ENCODE results near the gene FAM81A. TPM values are rescaled to one million over a fixed set of nuclear protein-coding genes. Genes with fewer than 3 reads are reported as not detected.

Gene FAM81A
- polyA plus RNA-seq, 1 donor from 2014 or later = 5.0 TPM

DNA sequence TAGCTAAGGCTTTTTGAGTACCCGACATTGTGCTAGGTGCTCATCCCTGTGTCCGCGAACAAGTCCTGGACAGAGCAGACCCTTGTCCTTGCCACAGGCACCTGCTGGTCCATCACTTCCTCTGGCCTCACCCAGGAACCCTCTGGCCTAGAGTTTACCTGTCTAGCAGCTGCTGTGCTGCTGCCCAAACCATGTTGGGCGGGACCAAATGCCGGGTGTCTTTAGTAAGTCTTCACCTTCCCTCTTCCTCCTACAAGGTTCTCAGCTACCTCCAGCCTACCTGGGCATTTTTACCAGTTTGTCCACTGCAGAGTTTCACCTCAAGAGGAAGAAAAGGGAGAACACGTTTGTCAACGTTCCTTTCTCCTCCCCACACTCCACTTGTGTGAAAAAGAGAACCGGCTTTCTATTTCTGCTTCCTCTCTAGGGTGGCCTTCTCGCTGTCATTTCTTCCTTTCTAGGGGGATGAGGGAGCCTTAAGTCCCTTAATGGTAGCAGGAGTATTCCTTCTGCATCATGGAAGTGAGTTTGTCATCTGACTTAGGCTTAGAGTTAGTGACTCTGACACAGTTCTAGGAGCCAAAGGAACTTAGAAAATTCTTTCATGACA is 93.2 kb downstream of the FAM81A start:
- Histone ChIP-seq H4K20me1 (ENCODE audit: insufficient read depth) (no peaks in the 10 kb centered on the region), H3K27ac (ENCODE audit: low read length) (no peak overlapping the region), H3K4me3 (ENCODE audit: low read length) (no peak overlapping the region), H2AFZ (ENCODE audit: low read depth, low read length) (no peak overlapping the region), H3K9me3 (ENCODE audit: low read length) (no peaks in the 10 kb centered on the region), H3K4me2 (ENCODE audit: low read length) (no peak overlapping the region), H3K27me3 (ENCODE audit: insufficient read depth, low read depth, low read length) (no peaks in the 10 kb centered on the region), H3F3A (ENCODE audit: insufficient read depth, low read length, poor library complexity, severe bottlenecking) (no peaks in the 10 kb centered on the region), H3K9ac (ENCODE audit: low read length) (no peak overlapping the region), H3K9me2 (ENCODE audit: insufficient read depth, low read length) (no peaks in the 10 kb centered on the region), H3K79me2 (replicated peaks; ENCODE audit: insufficient read depth, low read length) (no peaks in the 10 kb centered on the region), H3K36me3 (ENCODE audit: insufficient read depth, low read length) (no peaks in the 10 kb centered on the region)
- no peak for TF ChIP-seq RAD21 (conservative IDR thresholded peaks at IDR 0.05)
- no peak for TF ChIP-seq POLR2AphosphoS5 (IDR thresholded peaks at IDR 0.05)
- TF ChIP-seq TAF1 (IDR thresholded peaks at IDR 0.05; ENCODE audit: low read depth) = no peak
- TF ChIP-seq SMC3 (conservative IDR thresholded peaks at IDR 0.05; ENCODE audit: poor library complexity) = no peak
- TF ChIP-seq EP300 (conservative IDR thresholded peaks at IDR 0.05; ENCODE audit: poor library complexity, severe bottlenecking) = no peak
- TF ChIP-seq EZH2 (IDR thresholded peaks at IDR 0.05; ENCODE audit: borderline replicate concordance, insufficient read depth, low read length, poor library complexity, severe bottlenecking) = no peak
- no peak for TF ChIP-seq MXI1 (conservative IDR thresholded peaks at IDR 0.05; ENCODE audit: poor library complexity, severe bottlenecking)
- TF ChIP-seq CTCF (IDR thresholded peaks at IDR 0.05; ENCODE audit: poor library complexity, severe bottlenecking) = no peak
- no peak for TF ChIP-seq REST (IDR thresholded peaks at IDR 0.05; ENCODE audit: borderline replicate concordance)

DNA sequence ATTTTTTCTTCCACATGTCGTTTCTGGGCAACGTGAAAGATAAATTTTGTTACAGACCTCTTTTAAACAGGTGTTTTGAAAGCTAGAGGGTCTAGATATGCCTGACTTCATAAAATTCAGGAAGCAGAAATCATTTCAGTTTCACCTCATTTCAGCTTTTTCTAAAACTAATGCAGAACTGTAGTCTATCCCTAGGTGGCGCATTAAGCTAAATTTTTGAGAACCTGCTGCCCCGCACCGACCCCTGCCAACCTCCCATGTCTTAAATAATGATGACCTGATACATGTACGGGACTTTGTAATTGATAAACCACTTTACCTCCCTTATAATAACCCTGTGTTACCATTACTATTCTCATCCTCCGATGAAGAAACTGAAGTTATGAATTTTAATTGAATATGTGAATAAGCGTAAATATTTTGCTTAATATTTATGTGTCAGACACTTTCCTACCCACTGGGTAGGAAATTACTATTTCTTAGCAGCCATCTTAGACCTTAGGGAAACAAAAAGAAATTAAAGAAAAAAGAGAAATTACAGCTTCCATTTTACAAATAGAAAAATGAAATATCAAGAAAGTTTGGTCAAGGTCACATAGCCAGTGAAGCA is 94.9 kb downstream of the FAM81A start:
- no peak overlapping the region for H3K9ac ChIP-seq (ENCODE audit: low read length)
- no peaks in the 10 kb centered on the region for H3K36me3 ChIP-seq (ENCODE audit: insufficient read depth, low read length)
- no peaks in the 10 kb centered on the region for H3K79me2 ChIP-seq (replicated peaks; ENCODE audit: insufficient read depth, low read length)
- H2AFZ ChIP-seq (ENCODE audit: low read depth, low read length) = no peak overlapping the region
- H3K9me3 ChIP-seq (ENCODE audit: low read length) = no peaks in the 10 kb centered on the region
- no peaks in the 10 kb centered on the region for H4K20me1 ChIP-seq (ENCODE audit: insufficient read depth)
- no peak overlapping the region for H3K27ac ChIP-seq (ENCODE audit: low read length)
- no peaks in the 10 kb centered on the region for H3F3A ChIP-seq (ENCODE audit: insufficient read depth, low read length, poor library complexity, severe bottlenecking)
- no peaks in the 10 kb centered on the region for H3K9me2 ChIP-seq (ENCODE audit: insufficient read depth, low read length)
- no peak overlapping the region for H3K4me3 ChIP-seq (ENCODE audit: low read length)
- H3K27me3 ChIP-seq (ENCODE audit: insufficient read depth, low read depth, low read length) = no peaks in the 10 kb centered on the region
- TF ChIP-seq RAD21 (conservative IDR thresholded peaks at IDR 0.05) (peak; percentile 79), EZH2 (IDR thresholded peaks at IDR 0.05; ENCODE audit: borderline replicate concordance, insufficient read depth, low read length, poor library complexity, severe bottlenecking) (no peak), CTCF (IDR thresholded peaks at IDR 0.05; ENCODE audit: poor library complexity, severe bottlenecking) (peak; percentile 82), SMC3 (conservative IDR thresholded peaks at IDR 0.05; ENCODE audit: poor library complexity) (peak; percentile 73)
- no peak overlapping the region for H3K4me2 ChIP-seq (ENCODE audit: low read length)
